K562 (cell line): ENCODE data around the gene MCEE. TPM values are rescaled to one million over a fixed set of nuclear protein-coding genes. Genes with fewer than 3 reads are reported as not detected.

ENCODE experiments used
- E2F1 ChIP-seq: sonication (generic); formaldehyde crosslinking; IDR thresholded peaks from 2 replicates; pipeline ENCODE4 v1.8.1; 2023; ENCODE audit warnings: mild to moderate bottlenecking, missing genetic modification reagents, moderate library complexity
- GTF2E2 ChIP-seq: fragments of 200-800 bp; sonication (Bioruptor generic); IDR thresholded peaks from 2 replicates; pipeline ENCODE4 v1.6.1; 2016; ENCODE audit warnings: missing genetic modification characterization, missing compliant biosample characterization
- HINFP ChIP-seq: fragments of 450-650 bp; conservative IDR thresholded peaks from 2 replicates; pipeline ENCODE4 v1.6.1; 2016; ENCODE audit warnings: missing genetic modification characterization, low read depth, mild to moderate bottlenecking, control low read depth, missing compliant biosample characterization
- HMBOX1 ChIP-seq: sonication (generic); IDR thresholded peaks from 2 replicates; pipeline ENCODE4 v1.6.1; 2016
- HOMEZ ChIP-seq: fragments of 250-450 bp; sonication (Bioruptor Pico); IDR thresholded peaks from 2 replicates; pipeline ENCODE4 v1.4.0; 2020; ENCODE audit warnings: mild to moderate bottlenecking, moderate library complexity
- MEF2D ChIP-seq: conservative IDR thresholded peaks from 2 replicates; pipeline ENCODE4 v1.6.1; 2016; ENCODE audit warnings: low read depth, missing genetic modification characterization, missing compliant biosample characterization
- NRF1 ChIP-seq, 2 experiments: fragments of 450-650 bp; IDR thresholded peaks in 1 of 2; conservative IDR thresholded peaks in 1 of 2; 2 replicates each; pipeline ENCODE4 v1.6.1; 2014; ENCODE audit warnings: mild to moderate bottlenecking in 2 of 2
- PTTG1 ChIP-seq: fragments of 450-650 bp; IDR thresholded peaks from 2 replicates; pipeline ENCODE4 v1.6.1; 2016; ENCODE audit warnings: low read depth, mild to moderate bottlenecking, missing genetic modification characterization, missing compliant biosample characterization
- STAT5A ChIP-seq: IDR thresholded peaks from 2 replicates; pipeline ENCODE4 v1.6.1; 2012; ENCODE audit warnings: low read length, inconsistent platforms, borderline replicate concordance
- TAF7 ChIP-seq: fragments of 450-650 bp; IDR thresholded peaks from 2 replicates; pipeline ENCODE4 v1.6.1; 2016; ENCODE audit warnings: missing genetic modification characterization, missing compliant biosample characterization
- TARDBP ChIP-seq: fragments of 450-650 bp; IDR thresholded peaks from 2 replicates; pipeline ENCODE4 v1.6.1; 2016
- TCFL5 ChIP-seq: fragments of 250-450 bp; sonication (Bioruptor Pico); conservative IDR thresholded peaks from 2 replicates; pipeline ENCODE4 v1.6.1; 2021; ENCODE audit warnings: mild to moderate bottlenecking, moderate library complexity, matching md5 sums
- ZNF217 ChIP-seq: sonication (generic); formaldehyde crosslinking; IDR thresholded peaks from 2 replicates; pipeline ENCODE4 v1.8.0; 2022; ENCODE audit warnings: mild to moderate bottlenecking, missing genetic modification reagents
- ZNF561 ChIP-seq: fragments of 450-650 bp; formaldehyde crosslinking; conservative IDR thresholded peaks from 2 replicates; pipeline ENCODE4 v1.4.0; 2020; ENCODE audit warnings: mild to moderate bottlenecking, moderate library complexity
- polyA plus RNA-seq, 8 experiments: library from polyadenylated mRNA; depleted of rRNA in 4 of 8; stranded (reverse) in 5 of 8; unstranded in 3 of 8; fragments of >200 nt; fragmentation: Nextera tagmentation in 2 of 8; fragmentation: Illumina TruSeq in 1 of 8; extraction: Ambion mirVana in 2 of 8; extraction: Trizol in 1 of 8; gene quantifications; 2 replicates each; pipeline versions ENCODE4 v1.2.1 to v1.2.3, GENCODE V29; 2011 to 2014; ENCODE audit warnings: inconsistent platforms in 1 of 8, missing spikeins in 1 of 8
- total RNA-seq, 7 experiments: library from RNA; depleted of rRNA in 6 of 7; stranded (reverse); fragments of >200 nt in 6 of 7; fragmentation: Illumina TruSeq in 2 of 7; extraction: Trizol in 2 of 7; gene quantifications; 2 replicates each; pipeline versions ENCODE4 v1.2.1 to v1.2.3, GENCODE V29; 2011 to 2021; ENCODE audit warnings: low replicate concordance in 1 of 7

The MCEE gene
- total and polyA plus RNA-seq, 9 of the 15 experiments (the other 6 are each of a cell fraction or from before 2014, with no cell fraction given) = 15.6 to 49.1 (median 24.5) TPM

- no peak for TF ChIP-seq PTTG1 (tag)
- TF ChIP-seq HMBOX1 = no peak
- TF ChIP-seq ZNF561 = no peak
- TF ChIP-seq GTF2E2 (tag) = peak; percentile 94
- TF ChIP-seq ZNF217 (CRISPR knock-in tag) = no peak
- no peak for TF ChIP-seq STAT5A
- TF ChIP-seq E2F1 (CRISPR knock-in tag) = no peak
- no peak for TF ChIP-seq MEF2D (tag)
- TF ChIP-seq TCFL5 (CRISPR knock-in tag) = no peak
- peak; percentile 100 for TF ChIP-seq NRF1 (conservative IDR thresholded peaks at IDR 0.05 in 1 of 2, IDR thresholded peaks at IDR 0.05 in 1 of 2)
- TF ChIP-seq TAF7 (tag) = peak; percentile 79
- no peak for TF ChIP-seq TARDBP
- TF ChIP-seq HINFP (tag) = no peak
- no peak for TF ChIP-seq HOMEZ (CRISPR knock-in tag)
Observed at GRCh38 chr2:71068218-71069035, 61.6 kb downstream of the MCEE start, which contains the start of gene NAGK (continued).
